Colon (tissue), 2 donors: ENCODE results near the gene TRABD2A.
"Not testable (repeated sequence)": the region's sequence is repeated elsewhere in the genome, so short reads cannot be mapped to it uniquely, and the experiment has no call there.

Experiments used
- FAIRE-seq: peaks from 2 replicates; lab custom pipeline; 2012; peaks lifted over from hg19 to GRCh38; lab: Jason Lieb, UNC
- donor health status: control.
- donor health status: control.

TRABD2A gene

GRCh38 chr2:84811839-84812431 is 68.9 kb downstream of the TRABD2A start:
- FAIRE-seq = no peak

GRCh38 chr2:84808279-84808678 is 72.6 kb downstream of the TRABD2A start:
- FAIRE-seq = no peak

- FAIRE-seq = no peak
These were observed 73.8 kb downstream of the TRABD2A start for GRCh38 chr2:84807063-84807485.

GRCh38 chr2:84805250-84805958 is 75.5 kb downstream of the TRABD2A start:
- FAIRE-seq = no peak

GRCh38 chr2:84801811-84802210 is 79.1 kb downstream of the TRABD2A start:
- FAIRE-seq = no peak

GRCh38 chr2:84800194-84800805 is 80.6 kb downstream of the TRABD2A start:
- FAIRE-seq = no peak

GRCh38 chr2:84799772-84800171 is 81.1 kb downstream of the TRABD2A start:
- FAIRE-seq = no peak

- FAIRE-seq = no peak
These were observed 83.6 kb downstream of the TRABD2A start for GRCh38 chr2:84797271-84797670.

- FAIRE-seq = no peak
These were observed 84.1 kb downstream of the TRABD2A start for GRCh38 chr2:84796798-84797197.

- no peak for FAIRE-seq
These were observed 87.2 kb downstream of the TRABD2A start for GRCh38 chr2:84793641-84794040.

GRCh38 chr2:84792856-84793522 is 87.9 kb downstream of the TRABD2A start:
- no peak for FAIRE-seq

- FAIRE-seq = no peak
These were observed 92.4 kb downstream of the TRABD2A start for GRCh38 chr2:84788498-84788897.

GRCh38 chr2:84788027-84788426 is 92.9 kb downstream of the TRABD2A start:
- FAIRE-seq = no peak

- FAIRE-seq = no peak
These were observed 94.3 kb downstream of the TRABD2A start for GRCh38 chr2:84786601-84787000.

- FAIRE-seq = no peak
These were observed 94.9 kb downstream of the TRABD2A start for GRCh38 chr2:84785950-84786349.

GRCh38 chr2:84782717-84783442 is 98.0 kb downstream of the TRABD2A start:
- FAIRE-seq = no peak

GRCh38 chr2:84781942-84782716 is 98.8 kb downstream of the TRABD2A start:
- peak; percentile 83 for FAIRE-seq

- FAIRE-seq = no peak
These were observed 101.1 kb downstream of the TRABD2A start for GRCh38 chr2:84779781-84780180.

GRCh38 chr2:84778911-84779690 is 101.8 kb downstream of the TRABD2A start:
- FAIRE-seq = no peak

GRCh38 chr2:84776011-84776410 is 104.9 kb downstream of the TRABD2A start:
- no peak for FAIRE-seq

GRCh38 chr2:84773562-84773961 is 107.3 kb downstream of the TRABD2A start:
- not testable (repeated sequence) for FAIRE-seq
